HAP-1 (cell line): Measurements from ENCODE around the gene SULT1A2.
A peak's percentile ranks its signal among the peaks of the same experiment; 100 is the strongest.

Experiments used
- DNase-seq, 2 experiments: peaks; one replicate each; pipeline ENCODE4 v3.0.0-alpha.2; 2016 to 2020; ENCODE audit warnings: low spot score in 2 of 2
- H3K27me3 ChIP-seq: fragments of 250-450 bp; sonication (Bioruptor Pico); 2 replicates; pipeline ENCODE4 v1.5.1; 2020; ENCODE audit warnings: low read depth, mild to moderate bottlenecking, moderate library complexity
- H3K36me3 ChIP-seq: fragments of 250-450 bp; sonication (Bioruptor Pico); replicated peaks from 2 replicates; pipeline ENCODE4 v1.5.1; 2020; ENCODE audit warnings: mild to moderate bottlenecking
- H3K4me1 ChIP-seq: fragments of 250-450 bp; sonication (Bioruptor Pico); 2 replicates; pipeline ENCODE4 v1.5.1; 2020; ENCODE audit warnings: mild to moderate bottlenecking
- H3K4me3 ChIP-seq: fragments of 250-450 bp; sonication (Bioruptor Pico); 2 replicates; pipeline ENCODE4 v1.5.1; 2020; ENCODE audit warnings: mild to moderate bottlenecking, moderate library complexity
- H3K9me3 ChIP-seq: fragments of 250-450 bp; sonication (Bioruptor Pico); 2 replicates; pipeline ENCODE4 v1.5.1; 2020; ENCODE audit warnings: mild to moderate bottlenecking, moderate library complexity
- in situ Hi-C: fragments of 300-500 bp; cut with MboI; formaldehyde crosslinking; loops from 3 replicates; pipeline ENCODE4 v1.14.3; 2020; ENCODE audit warnings: low sequenced_read_pairs, inconsistent platforms, mixed read lengths

Gene SULT1A2

DNA sequence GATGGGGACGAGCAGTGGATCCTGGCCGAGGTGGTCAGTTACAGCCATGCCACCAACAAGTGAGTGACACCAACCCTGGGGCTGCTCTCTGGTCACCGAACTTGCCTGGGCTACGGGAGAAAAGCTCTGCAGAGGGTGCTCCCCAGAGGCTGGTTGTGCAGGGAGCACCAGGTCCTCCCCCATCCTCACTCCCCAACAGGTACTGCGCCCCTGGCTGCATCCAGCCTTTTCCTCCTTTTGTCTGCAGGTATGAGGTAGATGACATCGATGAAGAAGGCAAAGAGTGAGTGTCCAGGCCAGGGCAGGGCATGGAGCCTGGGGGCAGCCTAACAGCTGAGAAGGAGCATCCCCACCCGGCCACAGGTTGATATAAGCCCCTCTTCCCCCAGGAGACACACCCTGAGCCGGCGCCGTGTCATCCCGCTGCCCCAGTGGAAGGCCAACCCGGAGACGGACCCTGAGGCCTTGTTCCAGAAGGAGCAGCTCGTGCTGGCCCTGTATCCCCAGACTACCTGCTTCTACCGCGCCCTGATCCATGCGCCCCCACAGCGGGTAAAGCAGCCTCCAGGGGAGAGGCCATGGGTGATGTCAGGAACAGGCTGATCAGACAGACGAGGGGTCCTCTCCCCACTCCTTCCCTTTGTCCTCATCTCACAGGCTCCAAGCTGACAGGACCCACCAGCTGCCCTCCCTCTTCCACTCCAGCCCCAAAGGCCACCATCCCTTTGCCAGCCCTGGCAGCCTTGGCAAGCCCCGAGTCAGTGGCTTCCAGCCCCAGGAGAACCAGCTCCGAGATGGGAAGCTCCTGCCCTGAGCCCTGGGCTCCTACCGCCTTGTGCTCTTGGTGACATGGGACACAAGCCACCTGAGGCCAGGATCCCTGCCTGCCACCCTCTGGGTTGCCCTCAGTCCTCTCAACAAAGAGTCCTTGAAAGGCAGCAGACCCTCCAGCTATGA, 6.2 kb downstream of the SULT1A2 start:
- H3K4me3 ChIP-seq, result no peak overlapping the region
- no peaks in the 10 kb centered on the region for H3K4me1 ChIP-seq
- H3K36me3 ChIP-seq, result no peaks in the 10 kb centered on the region; the same call in 1 of the 2 replicates
- H3K9me3 ChIP-seq, result no peaks in the 10 kb centered on the region
- no peak for DNase-seq
- in situ Hi-C loops, result loop anchor here (25.0 kb wide), 1 partner anchor 278 kb away; no protein-coding TSS in a partner anchor
- no peaks in the 10 kb centered on the region for H3K27me3 ChIP-seq

- H3K4me1 ChIP-seq, result no peaks in the 10 kb centered on the region
- in situ Hi-C loops, result loop anchor here (25.0 kb wide), 1 partner anchor 278 kb away; no protein-coding TSS in a partner anchor
- H3K9me3 ChIP-seq, result no peaks in the 10 kb centered on the region
- no peaks in the 10 kb centered on the region for H3K27me3 ChIP-seq
- no peak overlapping the region for H3K4me3 ChIP-seq
- DNase-seq, result no peak
- no peaks in the 10 kb centered on the region; the same call in 1 of the 2 replicates for H3K36me3 ChIP-seq
These were observed 6.9 kb downstream of the SULT1A2 start for GRCh38 chr16:28589930-28590329.

DNA sequence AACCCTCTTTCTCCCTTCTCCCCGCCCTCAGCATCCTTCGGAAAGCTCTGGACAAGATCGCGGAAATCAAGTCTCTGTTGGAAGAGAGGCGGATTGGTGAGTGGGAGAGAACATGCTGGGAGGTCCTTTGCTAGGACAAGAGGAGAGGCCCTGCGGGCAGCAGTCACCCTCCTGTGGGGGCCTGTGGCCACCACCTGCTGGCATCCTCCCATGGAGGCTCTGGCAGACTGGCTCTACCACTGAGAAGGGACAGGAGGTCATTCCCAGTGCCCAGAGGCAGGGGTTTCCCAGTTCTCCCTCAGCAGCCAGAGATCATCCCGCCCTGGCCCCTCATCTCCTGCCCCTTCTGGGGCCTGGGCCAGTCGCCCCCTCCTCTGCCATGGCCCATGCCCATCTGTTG, 7.8 kb downstream of the SULT1A2 start:
- H3K4me3 ChIP-seq, result no peak overlapping the region
- no peaks in the 10 kb centered on the region for H3K27me3 ChIP-seq
- no peaks in the 10 kb centered on the region for H3K9me3 ChIP-seq
- no peaks in the 10 kb centered on the region; the same call in 1 of the 2 replicates for H3K36me3 ChIP-seq
- no peaks in the 10 kb centered on the region for H3K4me1 ChIP-seq
- DNase-seq, result no peak
- in situ Hi-C loops, result loop anchor here (25.0 kb wide), 1 partner anchor 277 kb away; no protein-coding TSS in a partner anchor

GRCh38 chr16:28587386-28587785, 9.5 kb downstream of the SULT1A2 start:
- no peak for DNase-seq
- in situ Hi-C loops, result loop anchor here (25.0 kb wide), 1 partner anchor 275 kb away; no protein-coding TSS in a partner anchor
- Histone ChIP-seq H3K27me3 (no peaks in the 10 kb centered on the region), H3K36me3 (no peaks in the 10 kb centered on the region; the same call in 1 of the 2 replicates), H3K4me3 (no peak overlapping the region), H3K4me1 (no peaks in the 10 kb centered on the region), H3K9me3 (no peaks in the 10 kb centered on the region)

DNA sequence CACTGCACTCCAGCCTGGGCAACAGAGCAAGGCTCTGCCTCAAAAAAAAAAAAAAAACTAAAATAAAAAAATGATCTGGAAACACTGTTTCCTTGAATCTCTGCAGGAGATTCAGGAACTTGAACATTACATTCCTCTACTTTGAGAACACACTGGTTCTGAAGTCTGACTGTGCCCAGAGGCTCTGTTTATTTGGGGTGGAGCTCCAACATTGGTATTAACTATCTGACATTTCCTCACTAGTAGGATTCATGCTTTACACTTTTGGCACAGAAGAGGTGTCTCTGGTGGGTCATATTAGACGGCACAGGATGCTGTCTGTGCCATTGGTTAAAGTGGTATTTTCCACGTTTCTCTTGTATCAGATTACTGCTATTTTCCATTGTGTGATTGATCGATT, 10.4 kb downstream of the SULT1A2 start:
- Histone ChIP-seq H3K9me3 (no peaks in the 10 kb centered on the region), H3K27me3 (no peaks in the 10 kb centered on the region), H3K36me3 (no peaks in the 10 kb centered on the region; the same call in 1 of the 2 replicates), H3K4me3 (no peak overlapping the region), H3K4me1 (no peaks in the 10 kb centered on the region)
- in situ Hi-C loops, result loop anchor here (25.0 kb wide), 1 partner anchor 274 kb away; no protein-coding TSS in a partner anchor
- DNase-seq, result no peak

GRCh38 chr16:28585674-28586073, 11.2 kb downstream of the SULT1A2 start:
- Histone ChIP-seq H3K9me3 (no peaks in the 10 kb centered on the region), H3K36me3 (no peaks in the 10 kb centered on the region; the same call in 1 of the 2 replicates), H3K4me1 (no peaks in the 10 kb centered on the region), H3K27me3 (no peaks in the 10 kb centered on the region), H3K4me3 (no peak overlapping the region)
- DNase-seq, result peak in 1 of 2 experiments; percentile 32
- in situ Hi-C loops, result loop anchor here (25.0 kb wide), 1 partner anchor 273 kb away; no protein-coding TSS in a partner anchor

DNA sequence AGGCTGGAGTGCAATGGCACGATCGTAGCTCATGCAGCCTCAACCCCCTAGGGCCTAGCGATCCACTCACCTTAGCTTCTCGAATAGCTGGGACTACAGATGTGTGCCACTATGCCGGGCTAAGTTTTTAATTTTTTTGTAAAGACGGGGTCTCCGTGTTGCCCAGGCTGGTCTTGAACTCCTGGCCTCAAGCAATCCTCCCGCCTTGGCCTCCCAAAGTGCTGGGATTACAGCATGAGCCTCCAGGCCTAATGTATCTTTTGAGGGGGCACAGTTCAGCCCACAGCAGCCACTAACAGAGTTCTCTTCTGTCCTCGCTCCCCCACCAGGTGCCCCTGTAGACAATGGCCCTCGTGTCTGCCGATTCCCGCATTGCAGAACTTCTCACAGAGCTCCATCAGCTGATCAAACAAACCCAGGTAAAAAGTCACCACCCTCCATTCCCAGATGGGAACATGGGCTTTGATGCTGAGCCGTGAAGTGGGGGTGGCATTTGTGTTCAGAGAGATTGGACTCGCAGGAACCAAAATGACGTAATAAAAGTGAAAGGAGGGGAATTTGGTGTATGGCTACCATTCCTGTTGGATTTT, 16.0 kb downstream of the SULT1A2 start:
- Histone ChIP-seq H3K9me3 (no peaks in the 10 kb centered on the region), H3K4me3 (no peak overlapping the region), H3K4me1 (no peaks in the 10 kb centered on the region), H3K27me3 (no peaks in the 10 kb centered on the region), H3K36me3 (no peaks in the 10 kb centered on the region; the same call in 1 of the 2 replicates)
- in situ Hi-C loops, result loop anchor here (25.0 kb wide), 1 partner anchor 269 kb away; no protein-coding TSS in a partner anchor
- DNase-seq, result no peak

DNA sequence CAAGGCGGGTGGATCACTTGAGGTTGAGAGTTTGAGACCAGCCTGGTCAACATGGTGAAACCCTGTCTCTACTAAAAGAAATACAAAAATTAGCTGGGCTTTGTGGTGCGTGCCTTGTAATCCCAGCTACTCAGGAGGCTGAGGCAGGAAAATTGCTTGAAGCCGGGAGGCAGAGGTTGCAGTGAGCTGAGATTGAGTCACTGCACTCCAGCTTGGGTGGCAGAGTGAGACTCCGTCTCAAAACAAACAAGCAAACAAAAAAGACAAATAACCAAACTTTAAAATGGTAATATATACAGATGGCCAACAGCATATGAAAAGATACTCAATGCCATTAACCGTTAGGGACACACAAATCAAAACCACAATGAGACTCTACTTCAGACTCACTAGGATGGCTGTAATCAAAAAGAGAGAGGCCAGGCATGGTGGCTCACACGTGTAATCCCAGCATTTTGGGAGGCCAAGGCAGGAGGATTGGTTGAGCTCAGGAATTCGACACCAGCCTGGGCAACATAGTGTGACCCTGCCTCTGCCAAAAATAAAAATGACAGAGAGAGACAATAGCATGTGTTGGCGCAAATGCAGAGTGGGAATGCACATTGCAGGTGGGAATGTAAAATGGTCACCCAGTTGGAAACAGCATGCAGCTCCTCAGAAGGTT, 21.3 kb downstream of the SULT1A2 start:
- Histone ChIP-seq H3K36me3 (no peaks in the 10 kb centered on the region), H3K9me3 (no peaks in the 10 kb centered on the region), H3K4me3 (no peak overlapping the region), H3K27me3 (no peaks in the 10 kb centered on the region), H3K4me1 (no peaks in the 10 kb centered on the region)
- DNase-seq, result no peak
- in situ Hi-C loops, result loop anchor here (25.0 kb wide), 1 partner anchor 263 kb away; no protein-coding TSS in a partner anchor

GRCh38 chr16:28574925-28575324, 21.9 kb downstream of the SULT1A2 start:
- Histone ChIP-seq H3K4me1 (no peaks in the 10 kb centered on the region), H3K9me3 (no peaks in the 10 kb centered on the region), H3K36me3 (no peaks in the 10 kb centered on the region), H3K4me3 (no peak overlapping the region), H3K27me3 (no peaks in the 10 kb centered on the region)
- in situ Hi-C loops, result loop anchor here (25.0 kb wide), 1 partner anchor 263 kb away; no protein-coding TSS in a partner anchor
- DNase-seq, result no peak

- in situ Hi-C loops, result no loop called here
- Histone ChIP-seq H3K4me3 (no peak overlapping the region), H3K4me1 (no peaks in the 10 kb centered on the region), H3K9me3 (no peaks in the 10 kb centered on the region), H3K27me3 (no peaks in the 10 kb centered on the region), H3K36me3 (no peaks in the 10 kb centered on the region)
- DNase-seq, result no peak
These were observed 22.8 kb downstream of the SULT1A2 start for GRCh38 chr16:28573738-28574718.

- no peaks in the 10 kb centered on the region for H3K27me3 ChIP-seq
- in situ Hi-C loops, result no loop called here
- H3K4me1 ChIP-seq, result no peaks in the 10 kb centered on the region
- H3K9me3 ChIP-seq, result no peaks in the 10 kb centered on the region
- H3K36me3 ChIP-seq, result no peaks in the 10 kb centered on the region
- no peak overlapping the region for H3K4me3 ChIP-seq
- DNase-seq, result no peak
These were observed 23.9 kb downstream of the SULT1A2 start for GRCh38 chr16:28572696-28573510.
